DOHH2 (cell line): Measurements from ENCODE around the gene LEMD1.
"Not testable (repeated sequence)": the region's sequence is repeated elsewhere in the genome, so short reads cannot be mapped to it uniquely, and the experiment has no call there.

Source experiments
- EZH2phosphoT487 ChIP-seq: fragments of 200-600 bp; sonication (generic); IDR thresholded peaks from 2 replicates; pipeline ENCODE4 v1.6.1; 2017; ENCODE audit warnings: borderline replicate concordance, mild to moderate bottlenecking, antibody characterized with exemption, low read length, moderate library complexity, mixed read lengths
- TF ChIP-seq, protein P1 (sequence below): fragments of 200-600 bp; sonication (generic); IDR thresholded peaks from one replicate; pipeline ENCODE4 v1.5.1; 2014; ENCODE audit warnings: antibody characterized with exemption, mild to moderate bottlenecking, low read depth, low read length; ENCODE audit not compliant: poor library complexity, severe bottlenecking

- TF ChIP-seq, protein P1, sequence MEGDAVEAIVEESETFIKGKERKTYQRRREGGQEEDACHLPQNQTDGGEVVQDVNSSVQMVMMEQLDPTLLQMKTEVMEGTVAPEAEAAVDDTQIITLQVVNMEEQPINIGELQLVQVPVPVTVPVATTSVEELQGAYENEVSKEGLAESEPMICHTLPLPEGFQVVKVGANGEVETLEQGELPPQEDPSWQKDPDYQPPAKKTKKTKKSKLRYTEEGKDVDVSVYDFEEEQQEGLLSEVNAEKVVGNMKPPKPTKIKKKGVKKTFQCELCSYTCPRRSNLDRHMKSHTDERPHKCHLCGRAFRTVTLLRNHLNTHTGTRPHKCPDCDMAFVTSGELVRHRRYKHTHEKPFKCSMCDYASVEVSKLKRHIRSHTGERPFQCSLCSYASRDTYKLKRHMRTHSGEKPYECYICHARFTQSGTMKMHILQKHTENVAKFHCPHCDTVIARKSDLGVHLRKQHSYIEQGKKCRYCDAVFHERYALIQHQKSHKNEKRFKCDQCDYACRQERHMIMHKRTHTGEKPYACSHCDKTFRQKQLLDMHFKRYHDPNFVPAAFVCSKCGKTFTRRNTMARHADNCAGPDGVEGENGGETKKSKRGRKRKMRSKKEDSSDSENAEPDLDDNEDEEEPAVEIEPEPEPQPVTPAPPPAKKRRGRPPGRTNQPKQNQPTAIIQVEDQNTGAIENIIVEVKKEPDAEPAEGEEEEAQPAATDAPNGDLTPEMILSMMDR: not testable (repeated sequence)
- TF ChIP-seq EZH2phosphoT487: not testable (repeated sequence)
Observed at GRCh38 chr1:205432692-205433091, 10.8 kb upstream of the LEMD1 start.
